ENCODE results near the gene ZFP42. TPM values are rescaled to one million over a fixed set of nuclear protein-coding genes. Genes with fewer than 3 reads are reported as not detected.

ZFP42 gene
- total RNA-seq, result 0.32 and 1.0 TPM in 2 replicates

DNA sequence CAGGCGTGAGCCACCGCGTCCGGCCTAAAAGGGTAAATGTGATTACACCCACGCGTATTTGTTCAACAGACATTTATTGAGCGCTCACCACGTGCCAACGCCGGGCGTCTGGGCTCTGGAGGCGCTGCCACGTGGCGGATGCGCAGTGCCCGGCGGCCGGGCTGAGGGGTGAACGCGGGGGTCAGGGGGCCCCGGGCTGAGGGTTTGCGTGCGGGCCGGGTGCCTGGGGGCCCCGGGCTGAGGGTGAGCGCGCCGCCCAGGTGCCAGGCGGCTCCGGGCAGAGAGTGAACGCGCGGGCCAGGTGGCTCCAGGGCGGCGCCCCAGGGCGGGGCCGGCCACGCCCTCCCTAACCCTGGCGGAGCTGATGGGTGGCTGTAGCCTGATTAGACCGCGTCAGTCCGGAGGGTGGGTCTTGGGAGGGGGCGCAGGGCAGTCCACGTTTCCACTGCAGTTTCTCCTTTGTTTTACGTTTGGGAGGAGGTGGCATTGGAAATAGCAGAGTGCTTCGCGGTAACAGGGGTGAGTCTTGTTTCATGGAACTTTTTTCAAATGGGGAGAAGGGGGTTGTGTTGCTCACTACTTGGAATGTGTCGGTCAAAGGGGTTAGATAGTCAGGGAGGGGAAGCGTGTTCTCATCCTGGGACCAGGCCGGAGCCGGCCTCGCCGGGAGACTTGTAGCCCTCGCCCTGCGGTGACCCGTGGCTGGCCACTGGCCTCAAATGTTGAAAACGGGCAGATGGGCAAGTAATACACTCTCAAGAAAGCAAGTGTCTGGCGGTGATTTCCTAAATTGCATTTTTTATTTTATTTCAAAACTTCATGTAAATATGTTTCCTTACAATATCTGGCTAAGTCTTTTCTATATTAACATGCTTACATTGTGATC, at the start of gene ZFP42:
Gene ZFP42, plus strand, starts transcription at position 450 of the 886 bp plus-strand sequence. CDS start 7,037 bp downstream, outside the sequence.

Other genes with a start within 250 kb of the ZFP42 start
- not detected in 2 replicates for gene TRIML2, start 113.8 kb downstream of the ZFP42 start, total RNA-seq
- gene TRIML1, start 143.7 kb downstream of the ZFP42 start, total RNA-seq, result not detected in 2 replicates